Measurements from ENCODE around the gene KIRREL3.
A peak's percentile ranks its signal among the peaks of the same experiment; 100 is the strongest.

The KIRREL3 gene

GRCh38 chr11:126776119-126776518 is 224.5 kb downstream of the KIRREL3 start:
- no peak for DNase-seq

- DNase-seq, result no peak
Measured at GRCh38 chr11:126772267-126772666, 228.3 kb downstream of the KIRREL3 start.

- DNase-seq, result no peak
Measured at GRCh38 chr11:126768702-126769101, 231.9 kb downstream of the KIRREL3 start.

GRCh38 chr11:126766440-126766839 is 234.1 kb downstream of the KIRREL3 start:
- no peak for DNase-seq

GRCh38 chr11:126765196-126765595 is 235.4 kb downstream of the KIRREL3 start:
- no peak for DNase-seq

- no peak for DNase-seq
Measured at GRCh38 chr11:126764231-126764630, 236.3 kb downstream of the KIRREL3 start.

- DNase-seq, result no peak
Measured at GRCh38 chr11:126756855-126757254, 243.7 kb downstream of the KIRREL3 start.

- no peak for DNase-seq
Measured at GRCh38 chr11:126756421-126756820, 244.1 kb downstream of the KIRREL3 start.

- no peak for DNase-seq
Measured at GRCh38 chr11:126755526-126755925, 245.0 kb downstream of the KIRREL3 start.

GRCh38 chr11:126754591-126755426 is 245.8 kb downstream of the KIRREL3 start:
- DNase-seq, result no peak

- no peak for DNase-seq
Measured at GRCh38 chr11:126753990-126754389, 246.6 kb downstream of the KIRREL3 start.

- peak; percentile 38 for DNase-seq
Measured at GRCh38 chr11:126751242-126751641, 249.3 kb downstream of the KIRREL3 start.

GRCh38 chr11:126748793-126749192 is 251.8 kb downstream of the KIRREL3 start:
- DNase-seq, result no peak

GRCh38 chr11:126748100-126748791 is 252.3 kb downstream of the KIRREL3 start:
- DNase-seq, result no peak

- DNase-seq, result no peak
Measured at GRCh38 chr11:126747315-126747714, 253.3 kb downstream of the KIRREL3 start.

- no peak for DNase-seq
Measured at GRCh38 chr11:126746443-126746842, 254.1 kb downstream of the KIRREL3 start.

- no peak for DNase-seq
Measured at GRCh38 chr11:126744699-126745098, 255.9 kb downstream of the KIRREL3 start.

- peak; percentile 53 for DNase-seq
Measured at GRCh38 chr11:126743628-126744027, 256.9 kb downstream of the KIRREL3 start.

GRCh38 chr11:126742582-126742981 is 258.0 kb downstream of the KIRREL3 start:
- DNase-seq, result no peak

GRCh38 chr11:126740846-126741245 is 259.7 kb downstream of the KIRREL3 start:
- DNase-seq, result no peak

- no peak for DNase-seq
Measured at GRCh38 chr11:126739499-126740145, 260.9 kb downstream of the KIRREL3 start.

GRCh38 chr11:126738295-126739031 is 262.1 kb downstream of the KIRREL3 start:
- no peak for DNase-seq

All from fibroblast of skin of scalp (primary cell).